GM18498 (cell line): ENCODE measurements around the gene UBALD1.
A peak's percentile ranks its signal among the peaks of the same experiment; 100 is the strongest.

ENCODE experiments used
- ATAC-seq: cut with Tn5 transposase; IDR thresholded peaks from one replicate; pipeline ENCODE4 v1.9.1; 2021; ENCODE audit warnings: mild to moderate bottlenecking, moderate library complexity; ENCODE audit not compliant: unreplicated experiment

The UBALD1 gene

GRCh38 chr16:4646773-4647643 lies 32.3 kb upstream of the UBALD1 start:
- ATAC-seq, result no peak

- no peak for ATAC-seq
Measured at GRCh38 chr16:4641895-4642294, 27.2 kb upstream of the UBALD1 start.

- ATAC-seq, result no peak
Measured at GRCh38 chr16:4641306-4641687, 26.6 kb upstream of the UBALD1 start.

DNA sequence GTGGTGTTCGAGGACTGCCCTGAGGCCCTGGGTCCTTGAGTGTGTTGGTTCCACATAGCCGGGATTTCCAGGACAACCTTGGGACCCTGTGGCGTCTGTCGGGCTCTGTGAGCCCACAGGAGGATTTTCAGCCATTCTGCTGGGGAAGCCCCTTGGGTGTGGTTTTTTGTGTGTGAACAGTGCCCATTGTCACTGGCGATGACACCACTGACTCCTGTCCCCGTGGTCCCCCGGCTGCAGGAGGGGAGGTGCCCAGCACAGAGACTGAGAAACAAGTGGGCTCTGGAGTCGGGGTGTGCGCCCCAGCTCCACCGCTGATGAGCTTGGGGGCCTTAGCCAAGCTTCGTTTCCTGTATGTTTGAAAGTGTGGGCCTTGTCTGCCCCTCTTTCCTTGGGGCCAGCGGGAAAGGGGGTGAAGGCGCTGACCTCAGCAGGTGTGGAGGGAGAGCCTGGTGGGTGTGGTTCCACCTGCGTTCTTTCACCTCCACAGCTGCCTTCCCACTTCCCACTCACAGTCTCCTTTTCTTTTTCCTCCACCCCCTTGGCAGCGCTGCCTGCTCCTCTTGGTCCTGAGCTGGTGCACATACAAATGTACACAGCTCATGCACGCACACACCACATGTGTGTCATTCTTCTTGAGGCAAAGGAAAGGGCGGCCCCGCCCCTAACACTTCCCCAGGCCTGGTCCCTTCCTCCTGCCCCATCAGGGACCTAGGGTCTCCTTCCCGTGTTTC lies 26.1 kb upstream of the UBALD1 start:
- no peak for ATAC-seq

DNA sequence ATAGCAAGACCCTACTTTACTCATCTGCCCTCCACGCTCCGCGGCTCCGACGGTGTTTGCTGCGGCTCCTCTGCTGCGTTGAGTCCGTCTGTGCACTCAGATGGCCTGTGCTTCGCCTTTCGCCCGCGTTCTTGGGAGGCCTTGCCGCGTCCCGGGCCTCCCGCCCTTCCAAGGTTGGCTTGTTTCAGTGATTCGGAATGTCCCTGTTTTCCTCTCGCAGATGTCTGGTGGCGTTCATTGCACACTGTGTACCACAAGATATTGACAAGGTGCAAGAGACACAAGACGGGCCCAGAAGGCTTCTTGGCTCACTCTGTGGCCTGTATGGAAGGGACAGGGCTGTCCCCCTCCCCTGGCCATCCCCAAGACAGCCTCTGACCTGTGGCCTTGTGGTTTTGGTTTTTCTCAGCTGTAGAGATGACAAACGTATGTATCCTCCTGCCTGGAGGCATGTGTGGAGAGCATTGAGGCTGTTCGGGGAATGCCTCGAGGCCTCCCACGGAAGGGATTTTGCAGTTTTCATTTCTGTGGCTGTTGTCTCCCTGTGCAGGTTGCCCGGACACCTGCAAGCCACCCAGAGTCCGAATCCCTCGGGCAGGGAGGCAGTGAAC lies 25.3 kb upstream of the UBALD1 start:
- ATAC-seq, result no peak

- no peak for ATAC-seq
Measured at GRCh38 chr16:4637501-4638166, 22.9 kb upstream of the UBALD1 start.

- no peak for ATAC-seq
Measured at GRCh38 chr16:4636196-4636595, 21.5 kb upstream of the UBALD1 start.

- ATAC-seq, result no peak
Measured at GRCh38 chr16:4634768-4635167, 20.1 kb upstream of the UBALD1 start.

DNA sequence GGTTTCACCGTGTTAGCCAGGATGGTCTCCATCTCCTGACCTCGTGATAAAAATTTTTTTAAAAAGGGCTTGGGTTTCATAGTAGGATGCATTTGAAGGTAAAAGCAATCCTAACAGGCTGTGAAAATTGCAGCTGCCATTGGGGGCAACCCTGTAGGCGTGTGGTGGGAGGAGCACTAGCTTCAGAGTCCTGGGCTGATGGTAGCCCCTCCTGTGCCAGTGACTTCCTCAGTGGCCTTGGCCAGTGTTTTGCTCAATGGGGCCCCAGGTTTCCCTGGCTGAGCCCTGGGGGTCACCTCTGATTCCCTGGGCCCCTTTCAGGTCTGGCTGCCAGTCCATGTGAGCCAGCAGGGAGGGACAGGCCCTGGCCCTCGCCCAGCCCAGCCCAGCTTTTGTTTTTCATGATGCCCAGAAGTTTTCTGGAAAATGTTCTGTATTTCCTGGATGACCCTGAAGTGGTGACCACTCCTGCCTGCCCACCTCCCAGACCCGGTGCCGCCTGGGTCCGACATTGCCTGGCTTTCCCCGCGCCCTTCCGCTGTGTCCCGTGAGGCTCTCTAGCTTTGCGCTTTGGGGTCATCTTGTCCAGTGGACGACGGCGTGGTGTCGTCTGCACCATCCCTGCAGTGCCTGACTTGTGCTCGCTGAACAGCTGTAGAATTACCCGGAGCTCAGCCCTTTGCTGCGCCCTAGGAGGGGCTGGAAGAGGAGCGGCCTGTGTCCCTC lies 19.4 kb upstream of the UBALD1 start:
- no peak for ATAC-seq

DNA sequence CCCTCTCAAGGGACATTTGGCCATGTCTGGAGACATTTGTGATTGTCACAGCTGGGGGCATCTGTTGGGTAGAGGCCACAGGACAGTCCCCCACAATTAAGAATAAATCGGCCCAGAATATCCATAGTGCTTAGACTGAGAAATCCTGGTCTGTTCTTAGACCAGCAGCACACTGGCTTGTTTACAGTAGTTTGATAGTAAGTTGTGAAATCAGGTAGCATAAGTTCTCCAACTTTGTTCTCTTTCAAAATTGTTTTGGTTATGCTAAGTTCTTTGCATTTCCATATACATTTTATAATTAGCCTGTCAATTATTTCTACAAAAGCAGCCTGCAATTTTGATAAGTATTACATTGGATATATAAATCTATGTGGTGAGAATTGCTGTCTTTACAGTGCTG lies 16.8 kb upstream of the UBALD1 start:
- no peak for ATAC-seq

DNA sequence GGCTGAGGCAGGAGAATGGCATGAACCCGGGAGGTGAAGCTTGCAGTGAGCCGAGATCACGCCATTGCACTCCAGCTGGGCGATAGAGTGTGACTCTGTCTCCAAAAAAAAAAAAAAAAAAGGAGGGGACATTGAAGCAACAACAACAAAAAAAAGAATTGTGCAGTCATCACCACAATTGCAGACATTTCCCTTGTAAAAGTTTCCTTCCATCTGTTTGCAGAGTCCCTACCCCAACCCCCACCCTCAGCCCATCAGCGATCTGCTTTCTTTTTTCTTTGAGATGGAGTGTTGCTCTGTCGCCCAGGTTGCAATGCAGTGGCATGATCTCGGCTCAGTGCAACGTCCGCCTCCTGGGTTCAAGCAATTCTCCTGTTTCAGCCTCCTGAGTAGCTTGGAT lies 13.6 kb upstream of the UBALD1 start:
- ATAC-seq, result no peak

GRCh38 chr16:4626396-4626795 lies 11.7 kb upstream of the UBALD1 start:
- no peak for ATAC-seq

DNA sequence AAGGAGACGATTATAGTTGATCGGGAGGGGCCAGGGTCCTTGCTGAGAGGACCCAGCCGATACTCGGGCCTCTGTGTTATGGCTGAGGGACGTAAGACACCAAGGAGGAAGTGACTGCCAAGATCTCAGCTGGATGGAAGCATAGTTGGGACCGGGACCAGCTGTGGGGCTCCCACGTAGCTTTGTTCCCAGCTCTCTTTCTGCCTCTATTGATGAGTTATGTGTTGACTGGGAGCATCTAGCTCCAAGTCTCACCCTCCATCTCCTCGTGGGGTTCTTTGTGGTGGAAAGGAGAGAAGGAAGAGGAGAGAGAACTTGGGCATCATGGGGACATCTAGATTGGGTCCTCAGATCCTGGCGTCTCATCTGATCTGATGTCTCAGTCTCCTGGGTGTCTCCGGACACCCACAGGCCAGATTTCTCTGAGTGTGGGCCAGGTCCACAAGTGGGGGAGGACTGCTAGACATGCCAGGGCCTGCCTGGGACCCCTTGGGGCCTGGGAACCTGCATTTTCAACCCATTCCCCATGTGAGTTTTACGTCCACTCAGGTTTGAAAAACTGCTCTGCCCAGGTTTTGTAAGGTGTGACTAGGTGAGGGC lies 11.0 kb upstream of the UBALD1 start:
- ATAC-seq, result no peak

GRCh38 chr16:4624827-4625559 lies 10.3 kb upstream of the UBALD1 start:
- ATAC-seq, result peak; percentile 60

DNA sequence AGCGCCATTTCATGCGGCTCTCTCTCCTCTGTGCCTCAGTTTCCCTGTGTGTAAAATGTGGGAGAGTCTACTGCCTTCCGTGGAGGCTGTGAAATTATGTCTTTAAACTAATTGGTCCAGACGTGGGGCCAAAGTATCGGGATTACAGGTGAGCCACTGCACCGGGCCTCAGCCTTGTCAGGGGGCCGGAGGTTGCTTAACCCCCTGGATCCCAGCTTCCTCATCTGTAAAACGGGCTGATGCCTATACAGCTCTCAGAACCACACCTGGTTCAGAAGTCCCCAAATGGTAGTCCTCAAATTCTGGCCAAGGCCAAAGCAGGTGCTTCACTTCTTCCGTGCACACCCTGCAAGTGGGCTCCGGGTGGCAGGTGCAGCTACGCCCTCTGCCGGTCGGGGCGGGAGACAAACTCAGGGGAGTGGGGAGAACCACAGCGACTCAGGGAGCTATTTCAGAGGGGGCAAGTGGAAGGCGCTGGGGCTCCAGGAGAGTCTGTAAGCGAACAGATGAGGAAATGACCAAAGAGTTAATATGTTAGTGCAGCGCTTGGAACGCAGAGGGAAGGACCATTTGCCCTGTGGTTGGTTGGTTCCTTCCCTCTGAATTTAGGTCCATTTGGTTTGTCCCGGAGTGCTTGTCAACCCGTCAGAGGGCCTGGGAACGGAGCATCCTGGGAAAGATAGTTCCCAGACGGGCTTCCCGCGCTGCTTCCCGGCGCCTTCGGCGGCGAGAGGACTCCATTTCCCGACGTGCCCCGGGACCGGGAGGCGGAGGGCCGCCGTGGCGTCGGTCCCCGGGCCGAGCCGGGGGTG lies 9.5 kb upstream of the UBALD1 start, which contains the start of gene MGRN1:
TSS of gene MGRN1 (plus strand) at position 812 of the 812 bp plus-strand sequence. CDS start 135 bp downstream, outside the sequence.
- ATAC-seq, result peak; percentile 74

- no peak for ATAC-seq
Measured at GRCh38 chr16:4623593-4623992, 8.9 kb upstream of the UBALD1 start.

DNA sequence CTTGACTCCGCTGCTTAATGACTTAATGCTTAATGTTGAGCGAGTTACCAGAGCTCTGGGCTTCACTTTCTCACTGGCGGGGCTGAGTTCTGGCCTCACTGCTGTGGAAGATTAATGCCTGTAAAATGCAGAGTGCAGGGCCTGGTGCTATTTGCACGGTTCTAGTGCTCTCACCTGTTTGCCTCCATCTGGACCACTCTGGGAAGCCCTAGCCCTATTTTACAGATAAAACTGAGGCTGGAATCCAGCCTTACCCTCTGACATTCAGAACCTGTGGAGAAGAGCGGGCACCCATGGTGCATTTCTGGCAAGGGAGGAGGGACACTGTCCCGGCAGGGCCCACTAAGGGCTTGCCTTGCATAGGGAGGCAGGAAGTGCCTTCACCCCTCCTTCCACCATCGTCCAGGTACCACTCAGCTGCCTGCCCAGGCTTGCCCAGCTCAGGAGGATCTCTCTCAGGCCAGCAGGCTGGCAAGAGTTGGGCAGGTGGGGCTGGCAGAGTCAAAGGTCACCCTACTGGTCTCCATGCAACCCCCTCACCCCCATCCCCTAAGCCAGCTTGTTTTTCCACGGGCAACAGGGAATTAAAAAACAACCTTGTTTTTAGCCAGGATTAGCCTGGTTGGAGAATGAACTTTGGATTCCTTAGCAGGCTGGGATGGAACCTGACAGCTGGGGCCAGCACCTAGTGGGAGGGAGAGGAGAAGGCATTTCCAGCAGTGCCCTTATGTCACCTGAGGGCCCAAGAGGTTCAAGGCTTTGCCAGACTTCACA lies 4.1 kb upstream of the UBALD1 start:
- no peak for ATAC-seq

DNA sequence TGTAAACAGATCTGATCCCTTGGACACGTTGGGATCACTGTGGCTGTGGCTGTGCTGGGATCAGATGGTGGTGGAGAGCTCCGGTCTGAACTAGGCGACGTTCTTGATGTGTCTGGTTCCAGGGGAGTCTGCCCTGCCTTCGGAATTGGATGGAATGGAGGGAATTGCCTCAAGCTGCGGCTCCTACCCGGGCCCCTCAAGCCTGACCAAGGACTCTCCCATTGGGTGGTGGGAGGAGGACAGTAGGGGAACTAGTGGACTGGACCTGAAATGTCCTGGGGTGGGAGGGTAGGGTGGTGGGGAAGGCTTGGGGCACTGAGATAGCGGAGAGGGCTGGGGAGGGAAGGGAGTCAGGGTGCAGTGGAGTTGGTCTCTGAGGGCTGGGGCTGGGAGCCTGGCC lies 3.2 kb upstream of the UBALD1 start:
- ATAC-seq, result no peak
